G401.6 (cell line): ENCODE measurements around the gene PSIP1.
"Not testable (repeated sequence)": the region's sequence is repeated elsewhere in the genome, so short reads cannot be mapped to it uniquely, and the experiment has no call there.

Source experiments
- FAIRE-seq: peaks from 2 replicates; lab custom pipeline; 2012; peaks lifted over from hg19 to GRCh38; lab: Jason Lieb, UNC

PSIP1 gene

GRCh38 chr9:15510789-15511575 lies at the start of gene PSIP1:
Gene PSIP1, minus strand, starts transcription at chr9:15510970. Its CDS starts 782 bp downstream, at chr9:15510188.
- peak; percentile 78 for FAIRE-seq

- no peak for FAIRE-seq
Measured at GRCh38 chr9:15553528-15553898, 42.7 kb upstream of the PSIP1 start.

GRCh38 chr9:15552636-15553527 lies 42.1 kb upstream of the PSIP1 start, which contains the start of gene CCDC171:
Gene CCDC171, plus strand, starts transcription at chr9:15553043. Its CDS starts 11,046 bp downstream, at chr9:15564089.
- FAIRE-seq = peak; percentile 90

- no peak for FAIRE-seq
Measured at GRCh38 chr9:15549611-15550010, 38.8 kb upstream of the PSIP1 start.

GRCh38 chr9:15543047-15543813 lies 32.5 kb upstream of the PSIP1 start:
- FAIRE-seq = no peak

GRCh38 chr9:15542624-15543023 lies 31.9 kb upstream of the PSIP1 start:
- FAIRE-seq = no peak

GRCh38 chr9:15541872-15542271 lies 31.1 kb upstream of the PSIP1 start:
- FAIRE-seq = no peak

- no peak for FAIRE-seq
Measured at GRCh38 chr9:15531380-15531779, 20.6 kb upstream of the PSIP1 start.

GRCh38 chr9:15529566-15530324 lies 19.0 kb upstream of the PSIP1 start:
- FAIRE-seq = no peak

GRCh38 chr9:15527035-15527434 lies 16.3 kb upstream of the PSIP1 start:
- not testable (repeated sequence) for FAIRE-seq

- FAIRE-seq = peak; percentile 81
Measured at GRCh38 chr9:15525958-15526357, 15.2 kb upstream of the PSIP1 start.

GRCh38 chr9:15524845-15525455 lies 14.2 kb upstream of the PSIP1 start:
- FAIRE-seq = no peak

GRCh38 chr9:15522130-15522755 lies 11.5 kb upstream of the PSIP1 start:
- FAIRE-seq = no peak

GRCh38 chr9:15521254-15521653 lies 10.5 kb upstream of the PSIP1 start:
- no peak for FAIRE-seq

- no peak for FAIRE-seq
Measured at GRCh38 chr9:15519831-15520230, 9.1 kb upstream of the PSIP1 start.

GRCh38 chr9:15513335-15513734 lies 2.6 kb upstream of the PSIP1 start:
- FAIRE-seq = no peak

GRCh38 chr9:15512889-15513288 lies 2.1 kb upstream of the PSIP1 start:
- FAIRE-seq = no peak

GRCh38 chr9:15512204-15512603 lies 1.4 kb upstream of the PSIP1 start:
- no peak for FAIRE-seq

GRCh38 chr9:15509931-15510788 lies 610 bp downstream of the PSIP1 start:
- no peak for FAIRE-seq

- no peak for FAIRE-seq
Measured at GRCh38 chr9:15505921-15506320, 4.8 kb downstream of the PSIP1 start.
